Measurements from ENCODE around the gene RHEB.

Gene RHEB

GRCh38 chr7:151514461-151515275, 5.0 kb downstream of the RHEB start:
- Histone ChIP-seq H3K9me3 (ENCODE audit: control insufficient read depth, low read length) (no peaks in the 10 kb centered on the region), H3K27me3 (replicated peaks; ENCODE audit: control insufficient read depth, insufficient read depth, low read length, poor library complexity, severe bottlenecking) (no peaks in the 10 kb centered on the region), H3K27ac (ENCODE audit: insufficient read depth, low read length, poor library complexity, severe bottlenecking) (no peak overlapping the region), H3K4me1 (ENCODE audit: control insufficient read depth, insufficient read depth, low read length, poor library complexity, severe bottlenecking) (peaks cover 22% of the 10 kb centered on the region), H3K4me3 (ENCODE audit: insufficient read depth, low read depth, low read length, poor library complexity, severe bottlenecking) (no peak overlapping the region), H3K36me3 (ENCODE audit: control insufficient read depth, insufficient read depth, low read length) (no peaks in the 10 kb centered on the region)
- DNase-seq = no peak

- no peaks in the 10 kb centered on the region for H3K27me3 ChIP-seq (replicated peaks; ENCODE audit: control insufficient read depth, insufficient read depth, low read length, poor library complexity, severe bottlenecking)
- H3K27ac ChIP-seq (ENCODE audit: insufficient read depth, low read length, poor library complexity, severe bottlenecking) = no peak overlapping the region
- no peak overlapping the region for H3K4me3 ChIP-seq (ENCODE audit: insufficient read depth, low read depth, low read length, poor library complexity, severe bottlenecking)
- H3K36me3 ChIP-seq (ENCODE audit: control insufficient read depth, insufficient read depth, low read length) = no peaks in the 10 kb centered on the region
- DNase-seq = no peak
- H3K9me3 ChIP-seq (ENCODE audit: control insufficient read depth, low read length) = no peaks in the 10 kb centered on the region
- H3K4me1 ChIP-seq (ENCODE audit: control insufficient read depth, insufficient read depth, low read length, poor library complexity, severe bottlenecking) = peaks cover 28% of the 10 kb centered on the region
Measured at GRCh38 chr7:151513133-151513532, 6.6 kb downstream of the RHEB start.

GRCh38 chr7:151512353-151512752, 7.3 kb downstream of the RHEB start:
- H3K27ac ChIP-seq (ENCODE audit: insufficient read depth, low read length, poor library complexity, severe bottlenecking) = no peak overlapping the region
- H3K27me3 ChIP-seq (replicated peaks; ENCODE audit: control insufficient read depth, insufficient read depth, low read length, poor library complexity, severe bottlenecking) = no peaks in the 10 kb centered on the region
- H3K4me1 ChIP-seq (ENCODE audit: control insufficient read depth, insufficient read depth, low read length, poor library complexity, severe bottlenecking) = peaks cover 20% of the 10 kb centered on the region
- H3K36me3 ChIP-seq (ENCODE audit: control insufficient read depth, insufficient read depth, low read length) = no peaks in the 10 kb centered on the region
- H3K4me3 ChIP-seq (ENCODE audit: insufficient read depth, low read depth, low read length, poor library complexity, severe bottlenecking) = no peak overlapping the region
- H3K9me3 ChIP-seq (ENCODE audit: control insufficient read depth, low read length) = no peaks in the 10 kb centered on the region
- no peak for DNase-seq

GRCh38 chr7:151511946-151512345, 7.7 kb downstream of the RHEB start:
- no peak overlapping the region for H3K27ac ChIP-seq (ENCODE audit: insufficient read depth, low read length, poor library complexity, severe bottlenecking)
- peaks cover 16% of the 10 kb centered on the region for H3K4me1 ChIP-seq (ENCODE audit: control insufficient read depth, insufficient read depth, low read length, poor library complexity, severe bottlenecking)
- H3K27me3 ChIP-seq (replicated peaks; ENCODE audit: control insufficient read depth, insufficient read depth, low read length, poor library complexity, severe bottlenecking) = no peaks in the 10 kb centered on the region
- DNase-seq = no peak
- no peak overlapping the region for H3K4me3 ChIP-seq (ENCODE audit: insufficient read depth, low read depth, low read length, poor library complexity, severe bottlenecking)
- H3K36me3 ChIP-seq (ENCODE audit: control insufficient read depth, insufficient read depth, low read length) = no peaks in the 10 kb centered on the region
- H3K9me3 ChIP-seq (ENCODE audit: control insufficient read depth, low read length) = no peaks in the 10 kb centered on the region

- H3K4me1 ChIP-seq (ENCODE audit: control insufficient read depth, insufficient read depth, low read length, poor library complexity, severe bottlenecking) = peaks cover 14% of the 10 kb centered on the region
Measured at GRCh38 chr7:151511270-151511669, 8.4 kb downstream of the RHEB start.

GRCh38 chr7:151509670-151510333, 9.9 kb downstream of the RHEB start:
- Histone ChIP-seq H3K36me3 (ENCODE audit: control insufficient read depth, insufficient read depth, low read length) (no peaks in the 10 kb centered on the region), H3K4me3 (ENCODE audit: insufficient read depth, low read depth, low read length, poor library complexity, severe bottlenecking) (no peak overlapping the region), H3K4me1 (ENCODE audit: control insufficient read depth, insufficient read depth, low read length, poor library complexity, severe bottlenecking) (peaks cover 7% of the 10 kb centered on the region), H3K27me3 (replicated peaks; ENCODE audit: control insufficient read depth, insufficient read depth, low read length, poor library complexity, severe bottlenecking) (no peaks in the 10 kb centered on the region), H3K9me3 (ENCODE audit: control insufficient read depth, low read length) (no peaks in the 10 kb centered on the region), H3K27ac (ENCODE audit: insufficient read depth, low read length, poor library complexity, severe bottlenecking) (no peak overlapping the region)
- no peak for DNase-seq

More at GRCh38 chr7:151511270-151511669, 8.4 kb downstream of the RHEB start:
- H3K4me3 ChIP-seq (ENCODE audit: insufficient read depth, low read depth, low read length, poor library complexity, severe bottlenecking) = no peak overlapping the region
- no peaks in the 10 kb centered on the region for H3K9me3 ChIP-seq (ENCODE audit: control insufficient read depth, low read length)
- DNase-seq = no peak
- no peaks in the 10 kb centered on the region for H3K27me3 ChIP-seq (replicated peaks; ENCODE audit: control insufficient read depth, insufficient read depth, low read length, poor library complexity, severe bottlenecking)
- no peak overlapping the region for H3K27ac ChIP-seq (ENCODE audit: insufficient read depth, low read length, poor library complexity, severe bottlenecking)
- no peaks in the 10 kb centered on the region for H3K36me3 ChIP-seq (ENCODE audit: control insufficient read depth, insufficient read depth, low read length)

GRCh38 chr7:151508991-151509390, 10.7 kb downstream of the RHEB start:
- Histone ChIP-seq H3K9me3 (ENCODE audit: control insufficient read depth, low read length) (no peaks in the 10 kb centered on the region), H3K27me3 (replicated peaks; ENCODE audit: control insufficient read depth, insufficient read depth, low read length, poor library complexity, severe bottlenecking) (no peaks in the 10 kb centered on the region), H3K36me3 (ENCODE audit: control insufficient read depth, insufficient read depth, low read length) (no peaks in the 10 kb centered on the region), H3K4me3 (ENCODE audit: insufficient read depth, low read depth, low read length, poor library complexity, severe bottlenecking) (no peak overlapping the region), H3K27ac (ENCODE audit: insufficient read depth, low read length, poor library complexity, severe bottlenecking) (no peak overlapping the region), H3K4me1 (ENCODE audit: control insufficient read depth, insufficient read depth, low read length, poor library complexity, severe bottlenecking) (peaks cover 7% of the 10 kb centered on the region)
- DNase-seq = no peak

- Histone ChIP-seq H3K4me1 (ENCODE audit: control insufficient read depth, insufficient read depth, low read length, poor library complexity, severe bottlenecking) (peaks cover 7% of the 10 kb centered on the region), H3K27me3 (replicated peaks; ENCODE audit: control insufficient read depth, insufficient read depth, low read length, poor library complexity, severe bottlenecking) (no peaks in the 10 kb centered on the region), H3K9me3 (ENCODE audit: control insufficient read depth, low read length) (no peaks in the 10 kb centered on the region), H3K4me3 (ENCODE audit: insufficient read depth, low read depth, low read length, poor library complexity, severe bottlenecking) (no peak overlapping the region), H3K27ac (ENCODE audit: insufficient read depth, low read length, poor library complexity, severe bottlenecking) (no peak overlapping the region), H3K36me3 (ENCODE audit: control insufficient read depth, insufficient read depth, low read length) (no peaks in the 10 kb centered on the region)
- no peak for DNase-seq
Measured at GRCh38 chr7:151507806-151508205, 11.9 kb downstream of the RHEB start.

- H3K4me1 ChIP-seq (ENCODE audit: control insufficient read depth, insufficient read depth, low read length, poor library complexity, severe bottlenecking) = peaks cover 7% of the 10 kb centered on the region
- DNase-seq = no peak
- no peaks in the 10 kb centered on the region for H3K9me3 ChIP-seq (ENCODE audit: control insufficient read depth, low read length)
- H3K27ac ChIP-seq (ENCODE audit: insufficient read depth, low read length, poor library complexity, severe bottlenecking) = no peak overlapping the region
- H3K4me3 ChIP-seq (ENCODE audit: insufficient read depth, low read depth, low read length, poor library complexity, severe bottlenecking) = no peak overlapping the region
- no peaks in the 10 kb centered on the region for H3K36me3 ChIP-seq (ENCODE audit: control insufficient read depth, insufficient read depth, low read length)
- H3K27me3 ChIP-seq (replicated peaks; ENCODE audit: control insufficient read depth, insufficient read depth, low read length, poor library complexity, severe bottlenecking) = no peaks in the 10 kb centered on the region
Measured at GRCh38 chr7:151506901-151507382, 12.8 kb downstream of the RHEB start.

- no peak overlapping the region for H3K27ac ChIP-seq (ENCODE audit: insufficient read depth, low read length, poor library complexity, severe bottlenecking)
- H3K4me3 ChIP-seq (ENCODE audit: insufficient read depth, low read depth, low read length, poor library complexity, severe bottlenecking) = no peak overlapping the region
Measured at GRCh38 chr7:151505836-151506468, 13.7 kb downstream of the RHEB start.

More at GRCh38 chr7:151505836-151506468, 13.7 kb downstream of the RHEB start:
- H3K36me3 ChIP-seq (ENCODE audit: control insufficient read depth, insufficient read depth, low read length) = no peaks in the 10 kb centered on the region
- H3K4me1 ChIP-seq (ENCODE audit: control insufficient read depth, insufficient read depth, low read length, poor library complexity, severe bottlenecking) = peaks cover 9% of the 10 kb centered on the region
- no peaks in the 10 kb centered on the region for H3K9me3 ChIP-seq (ENCODE audit: control insufficient read depth, low read length)
- H3K27me3 ChIP-seq (replicated peaks; ENCODE audit: control insufficient read depth, insufficient read depth, low read length, poor library complexity, severe bottlenecking) = no peaks in the 10 kb centered on the region
- no peak for DNase-seq
